ENCODE results near the gene LAMC3.
A peak's percentile ranks its signal among the peaks of the same experiment; 100 is the strongest.
"Not testable (repeated sequence)": the region's sequence is repeated elsewhere in the genome, so short reads cannot be mapped to it uniquely, and the experiment has no call there.

Gene LAMC3

GRCh38 chr9:130997925-130998596, 10.9 kb upstream of the LAMC3 start:
- peak; percentile 96 for DNase-seq (ENCODE audit: insufficient read length, low spot score)
- no peak for FAIRE-seq
- peak; percentile 51 for TF ChIP-seq CTCF (IDR thresholded peaks at IDR 0.05; ENCODE audit: insufficient read depth, missing control alignments)

DNA sequence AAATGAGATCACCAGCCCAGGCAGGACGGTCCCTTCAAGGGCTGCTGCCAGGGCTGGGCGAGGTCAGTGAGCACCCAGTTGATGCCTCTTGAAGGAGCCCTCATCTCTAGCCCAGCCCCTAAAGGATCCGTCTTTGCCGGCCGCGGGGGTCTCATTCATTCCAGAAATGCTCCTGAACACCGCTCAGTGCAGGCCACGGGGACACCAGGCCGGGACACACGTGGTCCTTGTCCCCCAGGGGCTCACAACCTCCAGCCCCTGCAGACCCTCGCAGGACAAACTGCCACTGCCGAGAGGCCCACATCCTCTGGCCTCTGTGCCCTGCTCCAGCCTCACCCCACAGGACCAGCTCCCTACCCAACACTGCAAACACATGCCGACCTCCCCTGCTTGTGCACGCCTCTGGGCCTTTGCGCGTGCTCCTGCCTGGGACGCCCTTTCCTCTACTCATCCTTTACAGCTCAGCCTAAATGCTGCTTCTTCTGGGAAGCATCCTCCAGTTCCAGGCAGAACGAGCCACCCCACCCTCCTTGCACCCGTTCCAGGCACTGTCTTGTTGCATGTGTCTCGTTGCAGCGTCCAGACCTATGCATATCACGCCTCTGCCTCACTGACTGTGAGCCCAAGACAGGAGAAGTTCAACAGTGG, 10.3 kb upstream of the LAMC3 start:
- no peak for FAIRE-seq
- no peak for TF ChIP-seq CTCF (IDR thresholded peaks at IDR 0.05; ENCODE audit: insufficient read depth, missing control alignments)
- DNase-seq (ENCODE audit: insufficient read length, low spot score) = no peak

DNA sequence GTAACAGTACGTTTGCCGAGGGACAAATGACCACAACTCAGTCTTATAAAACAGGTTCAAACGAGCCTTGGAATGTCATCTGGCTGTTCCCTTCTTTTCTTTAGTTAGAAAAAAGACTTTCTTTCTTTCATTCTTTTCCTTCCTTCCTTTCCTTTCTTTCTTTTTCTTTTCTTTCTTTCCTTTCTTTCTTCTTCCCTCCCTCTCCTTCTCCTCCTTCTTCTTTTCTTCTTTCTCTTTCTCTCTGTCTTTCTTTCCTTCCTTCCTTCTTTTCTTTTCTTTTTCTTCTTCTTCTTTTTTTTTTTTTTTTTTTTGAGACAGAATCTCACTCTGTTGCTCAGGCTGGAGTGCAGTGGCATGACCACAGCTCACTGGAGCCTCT, 9.7 kb upstream of the LAMC3 start:
- FAIRE-seq (no peak), DNase-seq (ENCODE audit: insufficient read length, low spot score) (no peak)
- no peak for TF ChIP-seq CTCF (IDR thresholded peaks at IDR 0.05; ENCODE audit: insufficient read depth, missing control alignments)

DNA sequence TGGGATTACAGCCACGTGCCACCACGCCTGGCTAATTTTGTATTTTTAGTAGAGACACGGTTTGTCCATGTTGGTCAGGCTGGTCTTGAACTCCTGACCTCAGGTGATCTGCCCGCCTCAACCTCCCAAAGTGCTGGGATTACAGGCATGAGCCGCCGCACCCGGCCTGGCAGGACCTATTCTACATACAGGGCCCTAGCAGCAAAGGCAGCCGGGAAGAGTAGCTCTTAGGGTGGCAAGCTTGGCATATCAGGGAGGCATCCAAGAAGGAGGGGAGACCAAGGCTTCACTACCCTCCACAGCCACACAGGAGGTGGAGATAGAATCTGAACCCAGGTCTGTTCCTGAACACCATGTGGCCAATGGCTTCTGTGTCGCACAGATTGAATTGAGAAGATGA, 8.4 kb upstream of the LAMC3 start:
- not testable (repeated sequence) for DNase-seq (ENCODE audit: insufficient read length, low spot score); FAIRE-seq

- DNase-seq (ENCODE audit: insufficient read length, low spot score) = no peak
- no peak for TF ChIP-seq CTCF (IDR thresholded peaks at IDR 0.05; ENCODE audit: insufficient read depth, missing control alignments)
- FAIRE-seq = no peak
These were observed 8.0 kb upstream of the LAMC3 start for GRCh38 chr9:131001021-131001420.

GRCh38 chr9:131001990-131002389, 7.0 kb upstream of the LAMC3 start:
- FAIRE-seq = no peak
- no peak for TF ChIP-seq CTCF (IDR thresholded peaks at IDR 0.05; ENCODE audit: insufficient read depth, missing control alignments)
- DNase-seq (ENCODE audit: insufficient read length, low spot score) = no peak

GRCh38 chr9:131006601-131007000, 2.4 kb upstream of the LAMC3 start:
- FAIRE-seq = no peak
- TF ChIP-seq CTCF (IDR thresholded peaks at IDR 0.05; ENCODE audit: insufficient read depth, missing control alignments) = no peak
- DNase-seq (ENCODE audit: insufficient read length, low spot score) = no peak

Measured in D721Med (cell line).